Trophoblast cell (in vitro differentiated cells and primary cell): Measurements from ENCODE around the gene MRPL17.
A peak's percentile ranks its signal among the peaks of the same experiment; 100 is the strongest.

Source experiments
- DNase-seq, 2 donors: peaks; one replicate each; pipeline ENCODE4 v3.0.0-alpha.2; 2016
- H2AFZ ChIP-seq: 2 replicates; pipeline ENCODE4 v1.6.1; 2013; ENCODE audit warnings: low read length, moderate library complexity, mild to moderate bottlenecking; ENCODE audit not compliant: insufficient read depth, poor library complexity
- H2AK5ac ChIP-seq: 2 replicates; pipeline ENCODE4 v1.6.1; 2013; ENCODE audit warnings: mild to moderate bottlenecking, low read length
- H2BK120ac ChIP-seq: 2 replicates; pipeline ENCODE4 v1.6.1; 2013; ENCODE audit warnings: low read length, mild to moderate bottlenecking, moderate library complexity; ENCODE audit not compliant: insufficient read depth, poor library complexity
- H2BK12ac ChIP-seq: 2 replicates; pipeline ENCODE4 v1.6.1; 2013; ENCODE audit warnings: mild to moderate bottlenecking, low read length, moderate library complexity
- H2BK5ac ChIP-seq: 2 replicates; pipeline ENCODE4 v1.6.1; 2013; ENCODE audit warnings: low read length, low read depth, moderate library complexity, mild to moderate bottlenecking; ENCODE audit not compliant: poor library complexity
- H3K14ac ChIP-seq: 2 replicates; pipeline ENCODE4 v1.6.1; 2013; ENCODE audit warnings: mild to moderate bottlenecking, low read length
- H3K18ac ChIP-seq: 2 replicates; pipeline ENCODE4 v1.6.1; 2013; ENCODE audit warnings: mild to moderate bottlenecking, low read length
- H3K23ac ChIP-seq: 2 replicates; pipeline ENCODE4 v1.6.1; 2013; ENCODE audit warnings: low read length
- H3K27ac ChIP-seq: 2 replicates; pipeline ENCODE4 v1.5.1; 2013; ENCODE audit warnings: low read depth, mild to moderate bottlenecking, inconsistent platforms, low read length, moderate library complexity
- H3K27me3 ChIP-seq: 2 replicates; pipeline ENCODE4 v1.6.1; 2013; ENCODE audit warnings: inconsistent platforms, mild to moderate bottlenecking, low read length, moderate library complexity; ENCODE audit not compliant: insufficient read depth
- H3K36me3 ChIP-seq, 2 experiments: 1 replicate in 1 of 2; 2 replicates in 1 of 2; pipeline ENCODE4 v1.6.1; 2013; ENCODE audit warnings: low read length in 2 of 2, mild to moderate bottlenecking in 2 of 2, moderate library complexity in 1 of 2; ENCODE audit not compliant: insufficient read depth in 2 of 2, control insufficient read depth in 1 of 2
- H3K4ac ChIP-seq: 2 replicates; pipeline ENCODE4 v1.6.1; 2013; ENCODE audit warnings: low read depth, mild to moderate bottlenecking, low read length, moderate library complexity
- H3K4me1 ChIP-seq, 2 experiments: 1 replicate in 1 of 2; 2 replicates in 1 of 2; pipeline ENCODE4 v1.6.1; 2013; ENCODE audit warnings: low read length in 2 of 2, mild to moderate bottlenecking in 2 of 2, moderate library complexity in 1 of 2; ENCODE audit not compliant: insufficient read depth in 2 of 2, control insufficient read depth in 1 of 2
- H3K4me2 ChIP-seq: 2 replicates; pipeline ENCODE4 v1.6.1; 2013; ENCODE audit warnings: inconsistent platforms, mild to moderate bottlenecking, low read length, moderate library complexity
- H3K4me3 ChIP-seq: 2 replicates; pipeline ENCODE4 v1.5.1; 2013; ENCODE audit warnings: mild to moderate bottlenecking, low read depth, low read length, inconsistent platforms
- H3K79me1 ChIP-seq: one replicate; pipeline ENCODE4 v1.6.1; 2013; ENCODE audit warnings: low read length
- H3K79me2 ChIP-seq: 2 replicates; pipeline ENCODE4 v1.6.1; 2013; ENCODE audit warnings: low read length, mild to moderate bottlenecking; ENCODE audit not compliant: control insufficient read depth, insufficient read depth, poor library complexity
- H3K9ac ChIP-seq: 2 replicates; pipeline ENCODE4 v1.6.1; 2013; ENCODE audit warnings: mild to moderate bottlenecking, low read length
- H3K9me3 ChIP-seq: 2 replicates; pipeline ENCODE4 v1.6.1; 2013; ENCODE audit warnings: low read depth, mild to moderate bottlenecking, control low read depth, inconsistent platforms, low read length; ENCODE audit not compliant: insufficient read depth
- H4K12ac ChIP-seq: 2 replicates; pipeline ENCODE4 v1.6.1; 2013; ENCODE audit warnings: low read depth, mild to moderate bottlenecking, low read length, moderate library complexity
- H4K8ac ChIP-seq: 2 replicates; pipeline ENCODE4 v1.6.1; 2013; ENCODE audit warnings: low read depth, mild to moderate bottlenecking, low read length, moderate library complexity
- H4K91ac ChIP-seq: one replicate; pipeline ENCODE4 v1.6.1; 2013; ENCODE audit warnings: low read depth, mild to moderate bottlenecking, low read length, moderate library complexity
- WGBS: extraction: QIAGEN DNeasy Blood & Tissue Kit; methylation state at CpG from one replicate; pipeline ENCODE4 v1.1.7; 2013; ENCODE audit warnings: missing lambda C conversion rate; ENCODE audit not compliant: insufficient read length, insufficient coverage; ENCODE audit errors: extremely low coverage; 5-methylcytosine and 5-hydroxymethylcytosine counted together

MRPL17 gene

GRCh38 chr11:6654281-6655019, 28.7 kb downstream of the MRPL17 start:
- Histone ChIP-seq H3K27me3 (peaks cover 30% of the 10 kb centered on the region), H2BK12ac (no peak overlapping the region), H3K9me3 (no peaks in the 10 kb centered on the region), H2BK120ac (no peak overlapping the region), H3K79me2 (no peaks in the 10 kb centered on the region), H3K4ac (no peak overlapping the region), H3K27ac (no peak overlapping the region), H3K4me1 (peaks cover 0 to 6% of the 10 kb centered on the region in 2 experiments), H3K14ac (no peak overlapping the region), H3K9ac (no peak overlapping the region), H3K23ac (no peak overlapping the region), H4K8ac (no peak overlapping the region), H3K79me1 (no peaks in the 10 kb centered on the region), H3K18ac (no peak overlapping the region), H2BK5ac (no peak overlapping the region), H4K91ac (no peak overlapping the region), H3K4me3 (no peak overlapping the region), H4K12ac (no peak overlapping the region), H2AK5ac (no peak overlapping the region), H3K4me2 (peak overlapping the region; percentile 42), H2AFZ (no peak overlapping the region), H3K36me3 (no peaks in the 10 kb centered on the region)
- no peak for DNase-seq
- no CpG with 5 or more reads among the region's 9 CpGs for WGBS

GRCh38 chr11:6653656-6654055, 29.5 kb downstream of the MRPL17 start:
- no peak overlapping the region for H2BK5ac ChIP-seq
- H2AK5ac ChIP-seq: no peak overlapping the region
- H3K27me3 ChIP-seq: peaks cover 30% of the 10 kb centered on the region
- H3K9ac ChIP-seq: no peak overlapping the region
- H3K79me1 ChIP-seq: no peaks in the 10 kb centered on the region
- H3K36me3 ChIP-seq: no peaks in the 10 kb centered on the region
- DNase-seq: no peak
- no peak overlapping the region for H2BK120ac ChIP-seq
- WGBS: no CpG with 5 or more reads among the region's 2 CpGs
- H3K4ac ChIP-seq: no peak overlapping the region
- H3K23ac ChIP-seq: no peak overlapping the region
- H4K91ac ChIP-seq: no peak overlapping the region
- H3K27ac ChIP-seq: no peak overlapping the region
- H3K79me2 ChIP-seq: no peaks in the 10 kb centered on the region
- H3K18ac ChIP-seq: no peak overlapping the region
- H2AFZ ChIP-seq: no peak overlapping the region
- no peak overlapping the region for H4K12ac ChIP-seq
- H4K8ac ChIP-seq: no peak overlapping the region
- no peak overlapping the region for H3K4me2 ChIP-seq
- peaks cover 0 to 6% of the 10 kb centered on the region in 2 experiments for H3K4me1 ChIP-seq
- H3K14ac ChIP-seq: no peak overlapping the region
- no peak overlapping the region for H3K4me3 ChIP-seq
- H2BK12ac ChIP-seq: no peak overlapping the region
- H3K9me3 ChIP-seq: no peaks in the 10 kb centered on the region

- Histone ChIP-seq H3K9me3 (no peaks in the 10 kb centered on the region), H3K36me3 (no peaks in the 10 kb centered on the region), H3K23ac (no peak overlapping the region), H3K27me3 (peaks cover 30% of the 10 kb centered on the region), H3K9ac (no peak overlapping the region), H4K12ac (no peak overlapping the region), H3K79me2 (no peaks in the 10 kb centered on the region), H3K79me1 (no peaks in the 10 kb centered on the region), H2BK5ac (no peak overlapping the region), H3K4me2 (no peak overlapping the region), H3K14ac (no peak overlapping the region), H2BK120ac (no peak overlapping the region), H2AK5ac (no peak overlapping the region), H3K4ac (no peak overlapping the region), H3K27ac (no peak overlapping the region), H3K4me1 (peaks cover 0 to 6% of the 10 kb centered on the region in 2 experiments), H3K18ac (no peak overlapping the region), H2BK12ac (no peak overlapping the region), H3K4me3 (no peak overlapping the region), H4K8ac (no peak overlapping the region), H2AFZ (no peak overlapping the region), H4K91ac (no peak overlapping the region)
- WGBS: no CpG with 5 or more reads among the region's 1 CpG
- DNase-seq: no peak
Observed at GRCh38 chr11:6653097-6653496, 30.0 kb downstream of the MRPL17 start.

GRCh38 chr11:6652182-6652581, 31.0 kb downstream of the MRPL17 start:
- Histone ChIP-seq H3K4me3 (no peak overlapping the region), H2BK5ac (no peak overlapping the region), H3K18ac (no peak overlapping the region), H2BK120ac (no peak overlapping the region), H4K12ac (no peak overlapping the region), H3K9me3 (no peaks in the 10 kb centered on the region), H2AFZ (no peak overlapping the region), H2BK12ac (no peak overlapping the region), H3K9ac (no peak overlapping the region), H3K27ac (no peak overlapping the region), H3K4me2 (no peak overlapping the region), H3K36me3 (no peaks in the 10 kb centered on the region), H3K79me1 (no peaks in the 10 kb centered on the region), H3K14ac (no peak overlapping the region), H3K23ac (no peak overlapping the region), H4K8ac (no peak overlapping the region), H3K27me3 (peaks cover 28% of the 10 kb centered on the region), H3K4me1 (peaks cover 0 to 6% of the 10 kb centered on the region in 2 experiments), H3K4ac (no peak overlapping the region), H3K79me2 (no peaks in the 10 kb centered on the region), H2AK5ac (no peak overlapping the region), H4K91ac (no peak overlapping the region)
- no peak for DNase-seq
- no CpG with 5 or more reads among the region's 3 CpGs for WGBS
